KG1 (cell line): Measurements from ENCODE around the gene OSGIN1.

Source experiments
- DNase-seq: peaks from one replicate; lab custom pipeline; 2025; lab: John Stamatoyannopoulos, UW

The OSGIN1 gene, protein sequence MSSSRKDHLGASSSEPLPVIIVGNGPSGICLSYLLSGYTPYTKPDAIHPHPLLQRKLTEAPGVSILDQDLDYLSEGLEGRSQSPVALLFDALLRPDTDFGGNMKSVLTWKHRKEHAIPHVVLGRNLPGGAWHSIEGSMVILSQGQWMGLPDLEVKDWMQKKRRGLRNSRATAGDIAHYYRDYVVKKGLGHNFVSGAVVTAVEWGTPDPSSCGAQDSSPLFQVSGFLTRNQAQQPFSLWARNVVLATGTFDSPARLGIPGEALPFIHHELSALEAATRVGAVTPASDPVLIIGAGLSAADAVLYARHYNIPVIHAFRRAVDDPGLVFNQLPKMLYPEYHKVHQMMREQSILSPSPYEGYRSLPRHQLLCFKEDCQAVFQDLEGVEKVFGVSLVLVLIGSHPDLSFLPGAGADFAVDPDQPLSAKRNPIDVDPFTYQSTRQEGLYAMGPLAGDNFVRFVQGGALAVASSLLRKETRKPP

DNA sequence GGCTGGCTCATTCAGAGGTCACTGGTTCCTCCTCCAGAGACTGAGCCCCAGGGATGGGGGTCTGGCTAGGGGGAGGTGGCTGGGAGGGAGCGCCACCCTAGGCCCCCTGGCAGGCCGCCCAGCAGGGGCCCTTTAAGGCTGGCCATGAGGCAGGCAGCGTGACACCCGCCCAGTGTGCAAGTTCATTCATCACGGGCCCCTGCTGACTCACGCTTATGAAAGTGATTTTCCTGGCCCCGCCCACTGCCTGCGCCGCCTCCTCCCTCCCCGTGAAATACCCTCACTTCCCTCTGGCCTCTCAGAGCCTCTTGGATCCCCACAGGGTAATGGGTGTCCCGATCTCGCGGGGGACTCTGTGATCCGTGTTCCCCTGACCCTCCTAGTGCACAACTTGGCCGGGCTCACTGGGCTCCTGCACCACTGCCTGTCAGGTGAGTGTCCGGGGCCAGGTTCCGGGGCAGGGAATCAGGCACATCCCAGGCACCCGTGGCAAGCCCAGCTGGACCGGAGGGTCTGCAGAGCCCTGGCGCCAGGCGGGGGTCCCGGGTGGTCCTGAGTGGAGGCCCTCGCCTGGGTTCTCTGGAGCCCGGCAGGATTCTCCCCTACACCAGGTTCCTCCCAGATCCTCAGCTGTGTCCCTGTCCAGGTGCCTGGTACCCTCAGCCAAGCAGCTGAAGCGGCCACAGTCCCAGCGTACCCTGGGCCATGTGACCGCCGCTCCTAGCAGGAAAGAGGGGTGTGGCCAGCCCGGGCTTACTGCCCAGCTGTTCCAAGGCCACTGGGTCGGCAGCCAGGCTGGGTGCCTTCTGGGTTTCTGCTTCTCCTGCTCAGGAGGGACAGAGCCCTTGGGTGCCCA lies at the start of gene OSGIN1:
Gene OSGIN1, plus strand, starts transcription at position 301 of the 856 bp plus-strand sequence. CDS start 4,432 bp downstream, outside the sequence.
- DNase-seq, result peak; percentile 35

DNA sequence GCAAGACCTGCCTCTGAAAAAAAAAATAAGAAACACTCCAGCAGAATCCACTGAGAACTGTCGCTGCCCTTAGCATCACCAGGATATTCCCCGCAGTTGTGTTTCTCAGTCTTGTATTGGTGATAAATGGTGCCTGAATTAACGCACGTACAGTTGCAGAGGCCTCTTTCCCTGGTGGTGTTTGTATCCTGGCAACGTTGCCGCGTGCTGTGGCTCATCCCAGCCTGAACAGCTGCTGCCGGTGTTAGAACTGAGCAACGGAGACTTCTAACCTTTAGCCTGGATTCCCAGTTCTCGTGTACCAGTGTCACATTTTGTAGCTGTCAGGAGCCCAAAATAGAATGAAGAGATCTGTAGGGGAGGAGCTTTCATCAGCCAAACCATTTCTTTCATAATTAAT lies 49.3 kb upstream of the OSGIN1 start:
- DNase-seq, result no peak

DNA sequence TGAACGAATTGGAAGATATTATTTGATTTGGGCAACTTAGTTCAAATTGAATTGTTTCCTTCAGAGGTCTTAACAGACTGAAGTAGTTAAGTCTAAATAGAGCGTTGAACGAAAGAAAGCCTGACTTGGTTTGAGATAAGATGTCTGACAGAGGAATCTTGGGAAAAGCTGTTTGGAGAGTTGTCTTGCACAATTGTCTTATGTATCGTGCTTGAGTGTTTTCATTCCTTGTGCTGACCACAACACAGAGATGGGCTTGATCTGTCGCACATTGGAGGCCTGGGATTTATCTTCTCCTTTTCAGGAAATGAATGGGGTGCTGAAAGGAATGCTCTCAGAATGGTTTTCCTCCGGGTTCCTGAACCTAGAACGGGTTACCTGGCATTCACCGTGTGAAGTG lies 46.4 kb upstream of the OSGIN1 start:
- DNase-seq, result no peak

DNA sequence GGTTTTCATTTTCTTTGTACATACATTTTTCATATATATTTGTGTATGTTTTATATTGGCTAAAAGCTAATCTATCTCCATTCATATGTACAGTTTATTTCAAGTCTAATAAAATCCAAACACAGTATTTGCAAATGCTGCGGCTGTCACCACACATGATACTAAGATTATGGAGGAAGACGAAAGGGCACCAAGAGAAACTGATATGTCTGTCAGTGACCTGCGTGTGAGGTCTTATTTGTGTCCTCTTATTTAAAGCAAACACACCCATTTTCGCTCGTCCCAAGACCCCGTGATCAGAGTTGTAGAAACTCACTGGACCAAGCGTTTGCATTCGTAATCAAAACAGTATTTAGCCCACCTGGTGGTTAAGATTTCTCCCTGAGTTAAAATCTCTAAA lies 45.9 kb upstream of the OSGIN1 start:
- no peak for DNase-seq

DNA sequence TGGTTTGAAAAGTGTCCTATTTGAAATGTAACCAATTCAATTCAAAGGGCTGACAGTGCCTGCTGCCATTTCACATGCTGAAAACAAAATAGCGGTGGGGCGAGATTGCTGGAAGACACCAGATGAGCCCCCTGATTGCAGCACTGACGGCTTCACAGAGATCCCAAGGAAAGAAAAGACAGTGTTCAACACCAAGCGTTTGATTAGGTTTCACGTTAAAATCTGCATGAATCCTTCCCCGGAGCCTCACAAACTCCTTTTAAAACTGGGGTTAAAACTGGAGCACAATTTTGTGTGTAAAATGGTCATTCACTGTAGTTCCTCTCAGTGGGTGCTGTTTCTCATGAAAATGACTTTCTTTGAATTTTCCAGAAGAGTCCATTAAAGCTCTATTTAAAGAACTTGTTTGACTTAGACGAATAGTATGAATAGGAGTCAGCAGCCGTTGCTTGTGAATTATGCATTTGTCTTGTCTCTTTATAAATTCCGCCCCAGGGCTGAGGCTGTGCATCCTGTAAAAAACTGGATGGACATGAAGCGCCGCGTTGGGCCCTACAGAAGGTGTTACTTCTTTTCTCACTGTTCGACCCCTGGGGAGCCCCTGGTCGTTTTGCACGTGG lies 45.3 kb upstream of the OSGIN1 start:
- no peak for DNase-seq

DNA sequence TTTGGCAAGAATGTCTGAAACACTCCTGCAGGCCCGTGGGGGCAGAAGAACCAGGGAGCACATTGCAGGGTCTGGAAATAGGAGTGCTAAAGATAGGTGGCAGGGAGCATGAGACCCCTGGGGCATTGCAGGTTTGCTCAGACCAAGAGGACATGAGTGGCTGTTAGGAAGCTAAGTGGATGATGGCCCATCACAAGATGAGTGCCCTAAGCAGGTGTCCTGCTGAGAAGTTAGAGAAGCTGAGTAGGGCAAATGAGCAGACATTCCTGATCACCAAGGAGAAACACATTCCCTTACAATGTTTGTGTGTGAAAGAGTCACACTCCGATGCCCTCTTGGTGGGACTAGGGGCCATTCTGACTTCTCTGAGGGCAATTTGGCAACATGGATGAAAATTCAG lies 44.2 kb upstream of the OSGIN1 start:
- no peak for DNase-seq

DNA sequence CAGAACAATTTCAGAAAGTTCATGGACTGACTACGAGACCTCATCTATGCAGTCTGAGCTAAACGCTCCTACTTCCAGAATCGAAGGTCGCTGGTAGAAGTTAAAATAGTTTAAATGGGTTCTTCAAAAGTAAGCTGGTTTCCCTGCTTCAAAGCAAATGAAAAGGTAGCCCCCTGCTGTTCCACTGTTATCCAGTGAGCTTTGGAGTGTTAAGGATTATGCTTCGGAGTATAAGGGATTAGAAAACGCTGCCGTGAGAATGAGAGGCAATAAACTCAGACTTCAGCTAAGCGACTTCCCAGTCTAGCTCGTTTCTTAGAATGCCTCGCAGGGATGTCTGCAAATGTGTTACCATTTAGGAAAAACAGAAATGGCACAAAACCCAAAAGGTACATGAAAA lies 41.8 kb upstream of the OSGIN1 start:
- DNase-seq, result no peak

DNA sequence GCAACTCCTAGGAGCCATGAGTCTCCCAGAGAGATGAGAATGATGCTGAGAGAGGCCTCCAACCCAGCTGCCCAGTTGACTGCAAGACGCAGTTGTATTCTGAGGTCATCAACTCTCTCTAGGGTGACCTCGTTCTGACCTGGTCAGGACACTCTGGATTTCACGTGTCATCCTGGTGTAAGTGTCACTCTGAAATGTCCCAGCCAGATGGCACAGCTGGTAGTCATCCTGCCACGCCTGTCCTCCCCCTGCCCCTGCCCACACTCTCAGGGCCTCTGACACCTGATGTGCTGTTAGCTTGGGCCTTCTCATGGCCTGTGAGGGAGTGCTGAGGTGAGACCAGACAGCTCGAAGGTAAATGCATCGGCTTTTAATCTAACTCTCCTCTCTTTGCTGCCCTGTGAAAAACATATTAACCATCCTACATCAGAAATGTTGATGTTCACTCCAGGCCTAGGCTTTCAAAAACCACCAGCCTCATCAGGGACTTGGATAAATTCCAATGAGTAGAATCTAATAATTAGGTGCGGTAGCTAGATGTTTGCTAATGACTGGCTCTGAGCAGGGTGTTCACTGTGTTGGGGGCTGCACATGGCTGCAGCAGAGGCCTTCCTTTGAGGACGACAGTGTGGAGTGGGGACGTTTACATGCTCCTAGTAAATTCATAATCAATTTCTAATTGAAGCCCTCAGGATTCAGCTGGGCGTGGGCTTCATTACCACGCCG lies 40.4 kb upstream of the OSGIN1 start:
- DNase-seq, result no peak

DNA sequence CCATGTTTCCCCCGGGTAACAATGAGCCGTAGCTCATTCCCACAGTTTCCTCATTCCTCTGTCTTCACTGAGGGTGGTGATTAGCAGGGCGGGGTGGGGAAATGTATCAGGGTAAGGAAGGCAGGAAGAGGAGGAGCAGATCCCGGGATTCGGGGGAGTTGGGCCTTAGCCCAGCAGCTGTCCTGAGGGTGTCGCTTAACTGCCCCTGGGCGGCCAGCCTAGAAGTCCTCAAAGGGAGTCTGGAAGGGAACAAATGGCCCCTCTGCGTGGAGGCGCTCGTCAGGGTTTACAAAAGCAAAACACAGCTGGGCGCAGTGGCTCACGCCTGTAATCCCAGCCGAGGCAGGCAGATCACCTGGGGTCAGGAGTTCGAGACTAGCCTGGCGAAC lies 39.8 kb upstream of the OSGIN1 start:
- no peak for DNase-seq

DNA sequence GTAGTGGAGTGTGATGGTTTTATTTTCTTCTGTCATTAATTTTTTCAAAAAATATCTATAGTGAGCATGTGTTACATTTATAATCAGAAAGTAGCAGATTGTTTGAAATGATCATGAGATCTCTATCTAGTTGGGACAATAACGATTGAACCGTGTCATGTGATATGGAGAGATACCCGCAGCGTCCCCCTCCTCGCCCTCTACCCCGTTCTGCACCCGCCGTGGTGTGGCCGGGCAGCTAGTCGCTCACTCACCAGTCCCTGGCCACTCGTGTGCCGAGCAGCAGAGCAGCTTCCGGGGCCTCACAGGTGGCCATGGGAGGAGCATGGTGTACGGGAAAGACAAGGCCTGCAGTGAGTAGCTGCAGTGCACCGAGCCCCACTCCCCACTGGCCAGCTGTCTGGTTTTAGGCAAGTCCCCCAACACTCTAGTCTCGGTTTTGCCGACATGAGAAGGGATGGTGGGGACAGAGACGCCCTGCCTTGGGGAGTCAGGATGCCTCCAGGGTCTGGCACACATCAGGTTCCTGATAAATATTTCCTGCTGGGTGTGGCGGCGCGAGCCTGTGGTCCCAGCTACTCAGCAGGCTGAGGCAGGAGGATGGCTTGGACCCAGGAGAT lies 38.8 kb upstream of the OSGIN1 start:
- DNase-seq, result no peak

DNA sequence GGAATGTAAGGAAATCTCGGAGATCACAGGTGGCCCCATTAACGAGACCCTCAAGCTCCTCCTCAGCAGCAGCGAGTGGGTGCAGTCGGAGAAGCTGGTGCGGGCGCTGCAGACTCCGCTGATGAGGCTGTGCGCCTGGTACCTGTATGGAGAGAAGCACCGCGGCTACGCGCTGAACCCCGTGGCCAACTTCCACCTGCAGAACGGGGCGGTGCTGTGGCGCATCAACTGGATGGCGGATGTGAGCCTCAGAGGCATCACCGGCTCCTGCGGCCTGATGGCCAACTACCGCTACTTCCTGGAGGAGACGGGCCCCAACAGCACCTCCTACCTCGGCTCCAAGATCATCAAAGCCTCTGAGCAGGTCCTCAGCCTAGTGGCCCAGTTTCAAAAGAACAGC lies 38.0 kb upstream of the OSGIN1 start:
- no peak for DNase-seq

DNA sequence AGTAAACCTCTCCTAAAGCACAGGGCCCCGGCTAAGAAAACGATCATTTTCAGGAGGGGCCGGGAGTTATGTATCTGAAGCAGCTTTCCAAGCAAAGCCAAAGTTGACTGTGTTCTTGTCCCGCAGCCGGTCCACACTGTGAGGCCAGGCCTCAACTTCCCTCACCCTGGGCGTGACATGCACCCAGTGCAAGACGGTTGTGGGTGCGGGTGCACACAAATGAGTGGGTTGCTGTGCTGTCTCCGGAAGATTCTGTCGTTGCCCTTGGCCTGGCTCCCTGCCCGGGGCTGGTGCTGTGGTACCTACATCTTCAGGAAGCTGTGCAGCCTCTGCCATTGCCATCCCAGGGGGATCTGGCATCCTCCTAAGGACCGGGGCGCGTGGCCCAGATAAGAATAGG lies 37.5 kb upstream of the OSGIN1 start:
- DNase-seq, result no peak

DNA sequence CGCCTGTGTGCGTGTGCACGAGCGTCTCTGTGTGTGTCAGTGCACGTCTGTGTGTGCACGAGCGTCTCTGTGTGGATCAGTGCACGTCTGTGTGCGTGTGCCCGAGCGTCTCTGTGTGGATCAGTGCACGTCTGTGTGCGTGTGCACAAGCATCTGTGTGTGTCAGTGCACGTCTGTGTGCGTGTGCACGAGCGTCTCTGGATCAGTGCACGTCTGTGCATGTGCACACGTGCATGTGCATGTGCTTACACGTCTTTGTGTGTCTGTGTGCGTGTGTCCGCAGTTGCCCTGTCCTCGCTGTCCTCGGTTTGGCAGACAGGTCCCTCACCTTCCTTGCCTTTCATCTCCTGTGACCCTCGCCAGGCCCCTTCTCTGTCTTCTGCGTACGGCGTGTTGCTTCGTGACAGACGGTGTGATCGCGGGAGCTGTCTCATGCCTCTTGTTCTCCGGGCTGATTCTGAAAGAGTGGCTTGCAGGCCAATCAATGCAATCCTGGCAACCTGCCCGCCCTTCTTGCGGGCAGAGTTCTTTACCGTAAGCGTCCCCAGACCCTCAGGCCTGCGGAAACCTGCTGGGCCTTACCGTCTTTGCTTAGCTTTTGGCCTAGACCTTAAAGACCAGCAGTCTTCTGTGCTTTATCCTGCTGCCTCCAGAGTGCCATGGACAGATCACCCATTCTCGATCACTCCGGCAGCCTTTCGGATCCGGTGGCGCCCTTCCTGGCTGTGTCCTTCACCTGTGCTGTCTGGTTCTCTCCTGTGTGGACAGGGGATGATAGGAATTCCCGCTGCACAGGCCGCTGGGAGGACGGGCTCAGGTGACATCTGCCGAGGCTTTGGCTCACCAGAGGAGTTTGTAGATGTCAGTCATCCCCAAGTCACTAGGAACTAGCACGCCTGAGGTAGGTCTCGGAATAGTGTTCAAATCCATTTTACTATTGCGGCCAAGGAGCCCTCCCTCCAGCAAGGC lies 35.6 kb upstream of the OSGIN1 start:
- no peak for DNase-seq

DNA sequence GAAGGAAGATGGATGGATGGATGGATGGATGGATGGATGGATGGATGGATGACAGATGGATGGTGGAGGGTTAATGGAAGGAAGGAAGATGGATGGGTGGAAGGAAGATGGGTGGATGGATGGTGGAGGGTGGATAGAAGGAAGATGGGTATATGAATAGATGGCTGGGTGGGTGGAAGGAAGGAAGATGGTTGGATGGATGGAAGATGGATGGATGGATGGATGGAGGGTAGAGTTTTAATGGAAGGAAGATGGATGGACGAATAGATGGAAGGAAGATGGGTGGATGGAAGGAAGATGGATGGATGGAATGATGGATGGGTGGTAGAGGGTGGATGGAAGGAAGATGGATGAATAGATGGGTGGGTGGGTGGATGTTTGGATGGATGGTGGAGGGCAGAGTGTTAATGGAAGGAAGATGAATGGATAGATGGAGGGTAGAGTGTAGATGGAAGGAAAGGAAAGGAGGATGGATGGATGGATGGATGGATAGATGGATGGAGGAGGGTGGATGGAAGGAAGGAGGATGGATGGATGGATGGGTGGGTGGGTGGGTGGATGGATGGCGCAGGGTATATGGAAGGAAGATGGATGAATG lies 32.0 kb upstream of the OSGIN1 start:
- no peak for DNase-seq

DNA sequence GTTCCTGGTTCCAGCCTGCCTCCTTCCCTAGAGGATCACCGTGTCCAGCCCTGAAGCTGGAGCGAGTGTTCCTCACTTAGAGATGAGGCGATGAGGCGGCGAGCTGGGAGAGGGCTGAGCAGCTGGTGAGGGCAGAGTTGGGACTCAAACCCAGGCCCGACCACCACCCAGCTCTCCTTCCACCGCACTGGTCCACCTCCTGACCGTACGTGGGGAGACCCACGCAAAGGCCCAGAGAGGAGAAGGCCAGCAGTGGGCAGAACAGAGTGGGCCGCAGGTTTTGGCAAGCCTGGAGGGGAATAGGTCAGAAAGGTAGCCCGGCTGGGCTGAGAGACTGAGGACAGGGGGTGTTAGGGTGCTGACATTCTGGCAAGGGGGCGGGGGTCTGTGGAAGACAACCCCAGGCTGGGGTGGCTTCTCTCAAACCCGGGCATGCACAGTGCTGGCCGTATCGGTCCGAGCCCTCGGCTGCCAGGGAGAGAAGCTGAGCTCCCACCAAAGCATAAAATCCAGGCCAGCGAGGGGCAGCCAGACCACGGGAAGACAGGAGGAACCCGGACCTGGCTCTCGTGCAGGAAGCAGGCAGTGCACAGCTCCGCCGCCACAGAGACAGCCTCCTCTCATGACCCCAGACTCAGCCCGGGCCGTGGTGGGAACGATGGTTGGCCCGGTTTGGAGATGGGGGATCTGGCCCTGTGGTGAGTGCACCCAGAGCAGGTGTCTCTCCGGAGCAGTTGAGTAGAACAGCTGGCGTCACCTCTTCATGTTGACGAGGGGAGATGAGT lies 29.3 kb upstream of the OSGIN1 start:
- no peak for DNase-seq

DNA sequence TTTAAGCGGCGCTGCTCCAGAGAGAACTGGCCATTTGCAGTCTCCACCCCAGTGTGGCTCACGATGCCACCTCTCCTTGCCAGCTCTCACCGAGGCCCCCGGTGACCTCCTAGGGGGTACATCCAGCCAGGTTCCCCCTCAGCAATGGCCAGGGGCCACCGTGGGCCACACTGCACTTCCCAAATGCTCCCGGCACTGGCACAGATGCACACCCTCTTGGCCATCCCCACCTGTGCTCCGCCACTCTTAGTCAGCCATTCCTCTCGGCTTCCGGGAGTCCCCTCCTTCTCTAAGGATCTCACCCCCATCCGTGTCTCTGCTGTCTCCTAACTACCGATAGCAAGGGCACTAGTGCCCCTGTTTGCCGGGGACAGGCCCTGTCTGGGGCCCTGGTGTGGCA lies 28.4 kb upstream of the OSGIN1 start:
- no peak for DNase-seq

DNA sequence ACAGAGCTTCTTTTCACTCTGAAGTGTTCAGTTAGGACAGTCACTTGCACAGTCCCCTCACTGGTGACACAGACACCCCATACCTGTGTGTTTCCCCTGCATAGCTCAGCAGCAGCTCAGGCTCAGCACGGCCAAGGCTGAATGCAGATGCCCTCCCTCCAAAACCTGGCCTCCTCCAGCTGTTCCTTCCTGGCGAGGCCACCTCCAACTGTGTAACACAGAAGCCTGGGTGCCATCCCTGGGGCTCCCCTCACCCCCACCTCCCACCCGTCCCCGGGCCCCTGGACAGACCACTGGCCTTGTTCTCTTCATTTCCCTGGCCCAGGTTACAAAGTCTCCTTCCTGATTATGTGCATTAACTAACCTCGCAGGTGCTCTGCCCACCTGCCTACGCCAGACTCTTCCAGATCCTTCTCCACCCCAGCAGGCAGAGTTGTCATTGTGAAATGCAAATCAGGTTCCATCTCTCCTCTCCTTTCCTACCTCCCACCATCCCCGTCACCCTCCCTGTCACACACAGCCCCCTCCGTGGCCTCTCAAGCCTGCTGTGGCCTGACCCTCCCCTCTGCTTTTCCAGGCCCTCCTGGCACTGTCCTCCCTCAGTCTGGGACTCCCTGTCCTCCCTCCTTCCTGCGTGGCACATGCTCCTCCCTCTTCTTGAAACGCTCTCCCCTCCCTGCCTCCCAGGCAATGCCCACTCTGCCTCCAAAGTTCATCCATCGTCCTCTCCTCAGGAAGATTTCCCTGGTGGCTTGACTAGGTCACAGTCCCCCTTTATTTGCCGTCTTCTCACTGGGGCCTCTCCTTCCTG lies 27.7 kb upstream of the OSGIN1 start:
- DNase-seq, result no peak
